IMR-90 (cell line): ENCODE measurements around the gene ROBO4. TPM values are rescaled to one million over a fixed set of nuclear protein-coding genes. Genes with fewer than 3 reads are reported as not detected.

ENCODE experiments used
- ATAC-seq: fragments of 200-7000 bp; cut with Tn5 transposase; 2 replicates; pipeline ENCODE4 v1.9.1; 2020; ENCODE audit warnings: low read depth, mild to moderate bottlenecking, moderate library complexity
- BruUV-seq: library from RNA; stranded (reverse); fragments of 400-500 nt; replicated peaks from 2 replicates; lab custom pipeline; 2021; lab: Mats Ljungman, UMichigan
- CTCF ChIA-PET: fragments of 300-600 bp; formaldehyde crosslinking; extraction: SDS; loops from one replicate; lab custom pipeline; 2021; ENCODE audit warnings: antibody characterized with exemption; lab: Yijun Ruan, JAX
- POLR2A ChIA-PET: fragments of 300-600 bp; sonication (Branson Sonifier 250); formaldehyde crosslinking; loops from one replicate; lab custom pipeline; 2022; ENCODE audit warnings: antibody characterized with exemption; ENCODE audit not compliant: unreplicated experiment; lab: Charles Lee
- DNase-seq: peaks from one replicate; pipeline ENCODE4 v3.0.0; 2013
- H2AFZ ChIP-seq: replicated peaks from 2 replicates; pipeline ENCODE3; 2013; ENCODE audit warnings: low read length, mild to moderate bottlenecking; ENCODE audit not compliant: poor library complexity
- H2AK5ac ChIP-seq: 2 replicates; pipeline ENCODE4 v1.6.1; 2013; ENCODE audit warnings: low read depth, low read length, inconsistent platforms
- H2AK9ac ChIP-seq: replicated peaks from 2 replicates; pipeline ENCODE3; 2013; ENCODE audit warnings: mild to moderate bottlenecking, low read depth, low read length, moderate library complexity; ENCODE audit not compliant: poor library complexity
- H2BK120ac ChIP-seq: 2 replicates; pipeline ENCODE4 v1.6.1; 2013; ENCODE audit warnings: low read depth, low read length, inconsistent platforms
- H2BK15ac ChIP-seq: 3 replicates; pipeline ENCODE4 v1.6.1; 2013; ENCODE audit warnings: low read depth, low read length, inconsistent platforms
- H2BK20ac ChIP-seq: 2 replicates; pipeline ENCODE4 v1.6.1; 2013; ENCODE audit warnings: low read depth, mild to moderate bottlenecking, inconsistent platforms, low read length, moderate library complexity
- H2BK5ac ChIP-seq: 2 replicates; pipeline ENCODE4 v1.6.1; 2013; ENCODE audit warnings: mild to moderate bottlenecking, low read depth, low read length, inconsistent platforms; ENCODE audit not compliant: poor library complexity, severe bottlenecking
- H3K14ac ChIP-seq: replicated peaks from 2 replicates; pipeline ENCODE4 v1.6.1; 2013; ENCODE audit warnings: low read depth, low read length, inconsistent platforms
- H3K18ac ChIP-seq: 2 replicates; pipeline ENCODE4 v1.6.1; 2013; ENCODE audit warnings: low read depth, low read length, control low read depth
- H3K23ac ChIP-seq: 2 replicates; pipeline ENCODE4 v1.6.1; 2013; ENCODE audit warnings: low read depth, low read length, inconsistent platforms
- H3K27ac ChIP-seq: 2 replicates; pipeline ENCODE4 v1.5.1; 2013; ENCODE audit warnings: mild to moderate bottlenecking, control low read depth, low read length; ENCODE audit not compliant: insufficient read depth
- H3K27me3 ChIP-seq: 2 replicates; pipeline ENCODE4 v1.6.1; 2013; ENCODE audit warnings: low read length; ENCODE audit not compliant: control insufficient read depth, insufficient read depth
- H3K36me3 ChIP-seq: 2 replicates; pipeline ENCODE4 v1.6.1; 2013; ENCODE audit warnings: low read length, mixed read lengths; ENCODE audit not compliant: control insufficient read depth, insufficient read depth
- H3K4ac ChIP-seq: 2 replicates; pipeline ENCODE4 v1.6.1; 2013; ENCODE audit warnings: low read depth, low read length, inconsistent platforms
- H3K4me1 ChIP-seq: 2 replicates; pipeline ENCODE4 v1.6.1; 2013; ENCODE audit warnings: low read length, mixed read lengths; ENCODE audit not compliant: control insufficient read depth, insufficient read depth
- H3K4me2 ChIP-seq: 2 replicates; pipeline ENCODE4 v1.6.1; 2013; ENCODE audit warnings: low read depth, mild to moderate bottlenecking, control low read depth, low read length, moderate library complexity
- H3K4me3 ChIP-seq: 2 replicates; pipeline ENCODE4 v1.5.1; 2013; ENCODE audit warnings: low read depth, mild to moderate bottlenecking, control low read depth, low read length, moderate library complexity; ENCODE audit not compliant: insufficient read depth
- H3K56ac ChIP-seq: 2 replicates; pipeline ENCODE4 v1.6.1; 2013; ENCODE audit warnings: low read length, inconsistent platforms; ENCODE audit not compliant: insufficient read depth; ENCODE audit errors: extremely low read depth
- H3K79me1 ChIP-seq, 2 experiments: 2 replicates each; pipeline ENCODE4 v1.6.1; 2013; ENCODE audit warnings: low read length in 2 of 2, inconsistent platforms in 1 of 2, low read depth in 1 of 2
- H3K9ac ChIP-seq: 2 replicates; pipeline ENCODE4 v1.6.1; 2013; ENCODE audit warnings: low read depth, low read length, control low read depth
- H3K9me1 ChIP-seq: 2 replicates; pipeline ENCODE4 v1.6.1; 2013; ENCODE audit warnings: low read length, inconsistent platforms; ENCODE audit not compliant: insufficient read depth
- H3K9me3 ChIP-seq: 2 replicates; pipeline ENCODE4 v1.6.1; 2013; ENCODE audit warnings: low read length; ENCODE audit not compliant: control insufficient read depth, insufficient read depth
- H4K20me1 ChIP-seq: 2 replicates; pipeline ENCODE4 v1.6.1; 2013; ENCODE audit warnings: low read length, inconsistent platforms; ENCODE audit not compliant: insufficient read depth
- H4K5ac ChIP-seq: 2 replicates; pipeline ENCODE4 v1.6.1; 2013; ENCODE audit warnings: mild to moderate bottlenecking, low read depth, low read length, control low read depth
- H4K8ac ChIP-seq, 2 experiments: 2 replicates each; pipeline ENCODE4 v1.6.1; 2013; ENCODE audit warnings: low read depth in 2 of 2, low read length in 2 of 2, control low read depth in 1 of 2, inconsistent platforms in 1 of 2
- H4K91ac ChIP-seq: 2 replicates; pipeline ENCODE4 v1.6.1; 2013; ENCODE audit warnings: low read depth, low read length, inconsistent platforms; ENCODE audit not compliant: insufficient read depth
- BHLHE40 ChIP-seq: fragments of 150-350 bp; IDR thresholded peaks from 2 replicates; pipeline ENCODE4 v1.6.1; 2016; ENCODE audit warnings: mild to moderate bottlenecking, low read depth, low read length
- CEBPB ChIP-seq: IDR thresholded peaks from 2 replicates; pipeline ENCODE4 v1.6.1; 2012; ENCODE audit warnings: low read depth, low read length, improper control_type of control experiment
- CHD1 ChIP-seq: IDR thresholded peaks from 2 replicates; pipeline ENCODE4 v1.6.1; 2012; ENCODE audit warnings: low read depth, low read length, improper control_type of control experiment
- ELK1 ChIP-seq: fragments of 150-350 bp; IDR thresholded peaks from 2 replicates; pipeline ENCODE4 v1.6.1; 2016; ENCODE audit warnings: low read depth, mild to moderate bottlenecking, low read length, moderate library complexity, borderline replicate concordance
- FOS ChIP-seq: fragments of 150-350 bp; IDR thresholded peaks from 2 replicates; pipeline ENCODE4 v1.6.1; 2016; ENCODE audit warnings: low read depth, low read length
- MXI1 ChIP-seq: IDR thresholded peaks from 2 replicates; pipeline ENCODE4 v1.6.1; 2012; ENCODE audit warnings: low read depth, mild to moderate bottlenecking, low read length, moderate library complexity, borderline replicate concordance
- NFE2L2 ChIP-seq: fragments of 150-350 bp; IDR thresholded peaks from 2 replicates; pipeline ENCODE4 v1.6.1; 2016; ENCODE audit warnings: low read depth, mild to moderate bottlenecking, low read length
- POLR2A ChIP-seq: IDR thresholded peaks from 2 replicates; pipeline ENCODE4 v1.6.1; 2012; ENCODE audit warnings: mild to moderate bottlenecking, low read depth, low read length
- RAD21 ChIP-seq: IDR thresholded peaks from 2 replicates; pipeline ENCODE4 v1.6.1; 2012; ENCODE audit warnings: low read length, improper control_type of control experiment
- RCOR1 ChIP-seq: IDR thresholded peaks from 2 replicates; pipeline ENCODE4 v1.6.1; 2012; ENCODE audit warnings: mild to moderate bottlenecking, low read length, improper control_type of control experiment; ENCODE audit not compliant: insufficient replicate concordance
- RFX5 ChIP-seq: IDR thresholded peaks from 2 replicates; pipeline ENCODE4 v1.8.0; 2012; ENCODE audit warnings: low read depth, mild to moderate bottlenecking, low read length, moderate library complexity
- WGBS, 2 experiments: methylation state at CpG; one replicate each; pipeline versions ENCODE4 v1.1.5 to v1.1.7; 2013; ENCODE audit warnings: missing lambda C conversion rate in 2 of 2; ENCODE audit not compliant: insufficient read length in 1 of 2; ENCODE audit errors: extremely low coverage in 2 of 2; 5-methylcytosine and 5-hydroxymethylcytosine counted together
- dilution Hi-C: fragments of 300-500 bp; cut with HindIII; formaldehyde crosslinking; loops from one replicate; pipeline ENCODE4 v1.14.3; 2018; ENCODE audit warnings: low sequenced_read_pairs; ENCODE audit not compliant: unreplicated experiment
- in situ Hi-C: fragments of 300-500 bp; cut with MboI; formaldehyde crosslinking; loops from 3 replicates; pipeline ENCODE4 v1.14.3; 2019; ENCODE audit warnings: low sequenced_read_pairs, inconsistent platforms, mixed read lengths
- intact Hi-C: fragments of 100-400 bp; cut with micrococcal nuclease; formaldehyde crosslinking; loops from 2 replicates; pipeline ENCODE4 v1.10.0; 2022
- polyA plus RNA-seq, 3 experiments: library from polyadenylated mRNA; depleted of rRNA; stranded (reverse); fragments of >200 nt; gene quantifications; 2 replicates each; pipeline ENCODE4 v1.2.3, GENCODE V29; 2012; ENCODE audit warnings: low replicate concordance in 1 of 3
- total RNA-seq: library from RNA; depleted of rRNA; stranded (reverse); fragments of >200 nt; gene quantifications from 2 replicates; pipeline ENCODE4 v1.2.3, GENCODE V29; 2012

Gene ROBO4
- total and polyA plus RNA-seq, 2 of the 4 experiments (the other 2 are of a cell fraction): 0.72 to 0.82 TPM

GRCh38 chr11:124922831-124923230 lies 25.2 kb upstream of the ROBO4 start:
- no peak overlapping the region for H3K27ac ChIP-seq
- intact Hi-C loops: no loop called here
- no peak overlapping the region for H2AFZ ChIP-seq

More at GRCh38 chr11:124922831-124923230, 25.2 kb upstream of the ROBO4 start:
- no CpG with 5 or more reads among the region's 4 CpGs for WGBS, 2 experiments
- Histone ChIP-seq H2BK15ac (no peak overlapping the region), H3K56ac (no peak overlapping the region), H3K18ac (no peak overlapping the region), H4K20me1 (no peaks in the 10 kb centered on the region), H3K4me2 (no peak overlapping the region), H4K5ac (no peak overlapping the region), H2BK20ac (no peak overlapping the region), H3K9ac (no peak overlapping the region), H3K23ac (no peak overlapping the region), H3K14ac (no peak overlapping the region), H2AK9ac (no peak overlapping the region), H3K9me1 (0 out of 2 replicates have a peak, but pooled peaks cover 4% of the 10 kb centered on the region), H3K27me3 (no peaks in the 10 kb centered on the region), H2BK5ac (no peak overlapping the region), H3K9me3 (no peaks in the 10 kb centered on the region), H3K4me1 (0 out of 2 replicates have a peak, but pooled peaks cover 2% of the 10 kb centered on the region), H3K4ac (no peak overlapping the region), H2AK5ac (no peak overlapping the region), H4K91ac (no peak overlapping the region), H3K36me3 (no peaks in the 10 kb centered on the region), H3K4me3 (no peak overlapping the region), H2BK120ac (no peak overlapping the region), H3K79me1 (no peaks in the 10 kb centered on the region), H4K8ac (no peak overlapping the region)
- in situ Hi-C loops: no loop called here
- ATAC-seq (no peak), DNase-seq (no peak)
- BruUV-seq: no TSS peak
- dilution Hi-C loops: no loop called here
- CTCF ChIA-PET: no interaction called here
- POLR2A ChIA-PET: no interaction called here
- TF ChIP-seq CHD1 (no peak), ELK1 (no peak), POLR2A (no peak), CEBPB (no peak), NFE2L2 (no peak), MXI1 (no peak), FOS (no peak), RCOR1 (no peak), RFX5 (no peak), RAD21 (no peak), BHLHE40 (no peak)
